Activated CD8-positive, alpha-beta memory T cell treated with anti-CD3 and anti-CD28 coated beads, Interleukin-2, amount 10 ng/mL, durations not matched to agents 7 days and 5 days (primary cell): ENCODE measurements around the gene HDAC9. TPM values are rescaled to one million over a fixed set of nuclear protein-coding genes. Genes with fewer than 3 reads are reported as not detected.

Experiments
- ATAC-seq: fragments of 150-1000 bp; cut with Tn5 transposase; one replicate; pipeline ENCODE4 v1.10.0; 2021; ENCODE audit warnings: moderate library complexity
- CTCF ChIA-PET: fragments of 350-600 bp; sonication (Branson Sonifier 250); formaldehyde crosslinking; loops from one replicate; lab custom pipeline; 2021; ENCODE audit warnings: antibody characterized with exemption; lab: Charles Lee
- DNase-seq: peaks from one replicate; pipeline ENCODE4 v3.0.0-alpha.2; 2020
- H3K27ac Mint-ChIP-seq: one replicate; pipeline ENCODE4 v1.8.0; 2021; ENCODE audit warnings: mild to moderate bottlenecking, mixed read lengths
- H3K27me3 Mint-ChIP-seq: one replicate; pipeline ENCODE4 v1.8.0; 2021; ENCODE audit warnings: mixed read lengths
- H3K36me3 Mint-ChIP-seq: one replicate; pipeline ENCODE4 v1.8.0; 2021; ENCODE audit warnings: mild to moderate bottlenecking, mixed read lengths
- H3K4me1 Mint-ChIP-seq: one replicate; pipeline ENCODE4 v1.8.0; 2021; ENCODE audit warnings: mixed read lengths
- H3K4me3 Mint-ChIP-seq: one replicate; pipeline ENCODE4 v1.8.0; 2021; ENCODE audit warnings: mild to moderate bottlenecking, moderate library complexity, mixed read lengths
- H3K9me3 Mint-ChIP-seq: one replicate; pipeline ENCODE4 v1.8.0; 2022; ENCODE audit warnings: low read depth, mixed read lengths
- total RNA-seq, 2 experiments: library from RNA; stranded (reverse); gene quantifications; one replicate each; pipeline ENCODE4 v1.2.3, GENCODE V29; 2021

HDAC9 gene
- total RNA-seq, 2 experiments from 2014 or later = 0.91 to 2.9 TPM

GRCh38 chr7:18777314-18777713, 281.8 kb downstream of the HDAC9 start:
- CTCF ChIA-PET = no interaction called here
- Mint-ChIP-seq H3K4me3 (no peak overlapping the region), H3K4me1 (no peaks in the 10 kb centered on the region), H3K36me3 (no peaks in the 10 kb centered on the region), H3K9me3 (no peaks in the 10 kb centered on the region), H3K27ac (no peak overlapping the region), H3K27me3 (no peaks in the 10 kb centered on the region)
- DNase-seq = no peak
- no peak for ATAC-seq

- Mint-ChIP-seq H3K36me3 (no peaks in the 10 kb centered on the region), H3K9me3 (no peaks in the 10 kb centered on the region), H3K4me1 (no peaks in the 10 kb centered on the region), H3K4me3 (no peak overlapping the region), H3K27ac (no peak overlapping the region), H3K27me3 (no peaks in the 10 kb centered on the region)
- CTCF ChIA-PET = no interaction called here
- ATAC-seq (no peak), DNase-seq (no peak)
Observed at GRCh38 chr7:18778594-18778993, 283.0 kb downstream of the HDAC9 start.

- Mint-ChIP-seq H3K27me3 (no peaks in the 10 kb centered on the region), H3K27ac (no peak overlapping the region), H3K9me3 (no peaks in the 10 kb centered on the region), H3K36me3 (no peaks in the 10 kb centered on the region), H3K4me3 (no peak overlapping the region), H3K4me1 (no peaks in the 10 kb centered on the region)
- no peak for DNase-seq
- CTCF ChIA-PET = no interaction called here
- ATAC-seq = no peak
Observed at GRCh38 chr7:18780266-18780665, 284.7 kb downstream of the HDAC9 start.

- DNase-seq (no peak), ATAC-seq (no peak)
- Mint-ChIP-seq H3K27me3 (no peaks in the 10 kb centered on the region), H3K4me3 (no peak overlapping the region), H3K36me3 (no peaks in the 10 kb centered on the region), H3K4me1 (no peaks in the 10 kb centered on the region), H3K27ac (no peak overlapping the region), H3K9me3 (no peaks in the 10 kb centered on the region)
- CTCF ChIA-PET = no interaction called here
Observed at GRCh38 chr7:18780938-18781337, 285.4 kb downstream of the HDAC9 start.

GRCh38 chr7:18786196-18786727, 290.7 kb downstream of the HDAC9 start:
- no peaks in the 10 kb centered on the region for H3K36me3 Mint-ChIP-seq

GRCh38 chr7:18786796-18787195, 291.2 kb downstream of the HDAC9 start:
- H3K36me3 Mint-ChIP-seq = no peaks in the 10 kb centered on the region
- CTCF ChIA-PET = no interaction called here
- ATAC-seq = no peak

More at GRCh38 chr7:18786196-18786727, 290.7 kb downstream of the HDAC9 start:
- H3K4me1 Mint-ChIP-seq = no peaks in the 10 kb centered on the region
- H3K27ac Mint-ChIP-seq = no peak overlapping the region
- CTCF ChIA-PET = no interaction called here
- peaks cover 4% of the 10 kb centered on the region for H3K9me3 Mint-ChIP-seq
- no peaks in the 10 kb centered on the region for H3K27me3 Mint-ChIP-seq
- DNase-seq (no peak), ATAC-seq (no peak)
- H3K4me3 Mint-ChIP-seq = no peak overlapping the region

GRCh38 chr7:18788026-18788425, 292.5 kb downstream of the HDAC9 start:
- DNase-seq = no peak
- ATAC-seq = no peak
- no peak overlapping the region for H3K27ac Mint-ChIP-seq
- CTCF ChIA-PET = no interaction called here
- no peaks in the 10 kb centered on the region for H3K36me3 Mint-ChIP-seq
- no peaks in the 10 kb centered on the region for H3K27me3 Mint-ChIP-seq
- no peaks in the 10 kb centered on the region for H3K4me1 Mint-ChIP-seq
- H3K4me3 Mint-ChIP-seq = no peak overlapping the region
- peaks cover 4% of the 10 kb centered on the region for H3K9me3 Mint-ChIP-seq

More at GRCh38 chr7:18786796-18787195, 291.2 kb downstream of the HDAC9 start:
- no peak for DNase-seq
- peaks cover 4% of the 10 kb centered on the region for H3K9me3 Mint-ChIP-seq
- H3K4me1 Mint-ChIP-seq = no peaks in the 10 kb centered on the region
- H3K27me3 Mint-ChIP-seq = no peaks in the 10 kb centered on the region
- H3K27ac Mint-ChIP-seq = no peak overlapping the region
- no peak overlapping the region for H3K4me3 Mint-ChIP-seq

GRCh38 chr7:18792871-18793595, 297.5 kb downstream of the HDAC9 start:
- Mint-ChIP-seq H3K4me3 (no peak overlapping the region), H3K9me3 (no peaks in the 10 kb centered on the region), H3K27ac (no peak overlapping the region), H3K36me3 (no peaks in the 10 kb centered on the region), H3K27me3 (no peaks in the 10 kb centered on the region), H3K4me1 (no peaks in the 10 kb centered on the region)
- DNase-seq (no peak), ATAC-seq (no peak)
- CTCF ChIA-PET = no interaction called here

GRCh38 chr7:18796216-18796615, 300.7 kb downstream of the HDAC9 start:
- no peak for ATAC-seq
- Mint-ChIP-seq H3K9me3 (peaks cover 2% of the 10 kb centered on the region), H3K4me3 (no peak overlapping the region), H3K27me3 (no peaks in the 10 kb centered on the region), H3K4me1 (no peaks in the 10 kb centered on the region), H3K27ac (no peak overlapping the region), H3K36me3 (no peaks in the 10 kb centered on the region)
- CTCF ChIA-PET = no interaction called here
- no peak for DNase-seq

- Mint-ChIP-seq H3K27ac (no peak overlapping the region), H3K9me3 (peaks cover 2% of the 10 kb centered on the region), H3K27me3 (no peaks in the 10 kb centered on the region), H3K36me3 (no peaks in the 10 kb centered on the region), H3K4me3 (no peak overlapping the region), H3K4me1 (no peaks in the 10 kb centered on the region)
- DNase-seq (no peak), ATAC-seq (no peak)
- CTCF ChIA-PET = no interaction called here
Observed at GRCh38 chr7:18798088-18798906, 302.7 kb downstream of the HDAC9 start.

GRCh38 chr7:18799899-18800298, 304.4 kb downstream of the HDAC9 start:
- H3K27me3 Mint-ChIP-seq = no peaks in the 10 kb centered on the region
- DNase-seq = no peak
- H3K27ac Mint-ChIP-seq = no peak overlapping the region
- CTCF ChIA-PET = no interaction called here
- no peak for ATAC-seq
- H3K4me1 Mint-ChIP-seq = no peaks in the 10 kb centered on the region
- no peak overlapping the region for H3K4me3 Mint-ChIP-seq
- no peaks in the 10 kb centered on the region for H3K36me3 Mint-ChIP-seq
- H3K9me3 Mint-ChIP-seq = peaks cover 2% of the 10 kb centered on the region

GRCh38 chr7:18803923-18804322, 308.4 kb downstream of the HDAC9 start:
- DNase-seq (no peak), ATAC-seq (no peak)
- no peaks in the 10 kb centered on the region for H3K27me3 Mint-ChIP-seq
- H3K36me3 Mint-ChIP-seq = no peaks in the 10 kb centered on the region
- no peaks in the 10 kb centered on the region for H3K4me1 Mint-ChIP-seq
- H3K9me3 Mint-ChIP-seq = peaks cover 10% of the 10 kb centered on the region
- no peak overlapping the region for H3K4me3 Mint-ChIP-seq
- H3K27ac Mint-ChIP-seq = no peak overlapping the region
- CTCF ChIA-PET = no interaction called here

GRCh38 chr7:18806177-18806576, 310.6 kb downstream of the HDAC9 start:
- Mint-ChIP-seq H3K4me1 (no peaks in the 10 kb centered on the region), H3K27ac (no peak overlapping the region), H3K4me3 (no peak overlapping the region), H3K9me3 (peaks cover 7% of the 10 kb centered on the region), H3K36me3 (no peaks in the 10 kb centered on the region), H3K27me3 (no peaks in the 10 kb centered on the region)
- ATAC-seq (no peak), DNase-seq (no peak)
- CTCF ChIA-PET = no interaction called here

- Mint-ChIP-seq H3K27me3 (no peaks in the 10 kb centered on the region), H3K4me1 (no peaks in the 10 kb centered on the region), H3K4me3 (no peak overlapping the region), H3K9me3 (peaks cover 11% of the 10 kb centered on the region), H3K36me3 (no peaks in the 10 kb centered on the region), H3K27ac (no peak overlapping the region)
- ATAC-seq = no peak
- CTCF ChIA-PET = no interaction called here
- no peak for DNase-seq
Observed at GRCh38 chr7:18808026-18808425, 312.5 kb downstream of the HDAC9 start.
